Erythroblast (primary cell): ENCODE measurements around the gene MRGPRE.

Source experiments
- GATA1 ChIP-seq: IDR thresholded peaks from 2 replicates; pipeline ENCODE4 v1.6.1; 2011; ENCODE audit warnings: low read depth, mild to moderate bottlenecking, control low read depth, low read length, moderate library complexity
- POLR2A ChIP-seq: IDR thresholded peaks from 2 replicates; pipeline ENCODE4 v1.6.1; 2011; ENCODE audit warnings: mild to moderate bottlenecking, low read length

GRCh38 chr11:3218483-3219280, 13.5 kb downstream of the MRGPRE start, which contains the start of gene MRGPRG:
- TF ChIP-seq POLR2A (no peak), GATA1 (no peak)
